HFFc6 (cell line): ENCODE measurements around the gene BRAT1. TPM values are rescaled to one million over a fixed set of nuclear protein-coding genes. Genes with fewer than 3 reads are reported as not detected.
"Not testable (repeated sequence)": the region's sequence is repeated elsewhere in the genome, so short reads cannot be mapped to it uniquely, and the experiment has no call there.

Experiments used
- DNase-seq: peaks from one replicate; pipeline ENCODE4 v3.0.0-alpha.2; 2018
- H3K27ac Mint-ChIP-seq: 2 replicates; pipeline ENCODE4 v1.8.0; 2020; ENCODE audit warnings: mild to moderate bottlenecking, mixed read lengths
- H3K27me3 Mint-ChIP-seq: 2 replicates; pipeline ENCODE4 v1.8.0; 2021; ENCODE audit warnings: mild to moderate bottlenecking, moderate library complexity, mixed read lengths; ENCODE audit not compliant: insufficient read depth
- H3K36me3 Mint-ChIP-seq: 2 replicates; pipeline ENCODE4 v1.8.0; 2021; ENCODE audit warnings: low read depth, mixed read lengths
- H3K4me1 Mint-ChIP-seq: 2 replicates; pipeline ENCODE4 v1.8.0; 2020; ENCODE audit warnings: low read depth, mixed read lengths
- H3K4me3 Mint-ChIP-seq: 2 replicates; pipeline ENCODE4 v1.8.0; 2020; ENCODE audit warnings: mild to moderate bottlenecking, moderate library complexity, mixed read lengths
- H3K9me3 Mint-ChIP-seq: 2 replicates; pipeline ENCODE4 v1.8.0; 2020; ENCODE audit warnings: mild to moderate bottlenecking, mixed read lengths
- CTCF ChIP-seq: fragments of 200-600 bp; sonication (generic); IDR thresholded peaks from 2 replicates; pipeline ENCODE4 v1.5.0; 2021; ENCODE audit warnings: antibody characterized with exemption, mild to moderate bottlenecking
- total RNA-seq, 6 experiments: library from RNA; stranded (reverse); fragmentation: NEBNext Ultra II Directional; extraction: Animal tissue kit (Norgen Biotek cat#: 25700); gene quantifications; 2 replicates in 1 of 6; 3 replicates in 5 of 6; pipeline ENCODE4 v1.2.3, GENCODE V29; 2021

Gene BRAT1
- total RNA-seq, 6 experiments from 2014 or later = 21.3 to 26.0 (median 23.3) TPM

DNA sequence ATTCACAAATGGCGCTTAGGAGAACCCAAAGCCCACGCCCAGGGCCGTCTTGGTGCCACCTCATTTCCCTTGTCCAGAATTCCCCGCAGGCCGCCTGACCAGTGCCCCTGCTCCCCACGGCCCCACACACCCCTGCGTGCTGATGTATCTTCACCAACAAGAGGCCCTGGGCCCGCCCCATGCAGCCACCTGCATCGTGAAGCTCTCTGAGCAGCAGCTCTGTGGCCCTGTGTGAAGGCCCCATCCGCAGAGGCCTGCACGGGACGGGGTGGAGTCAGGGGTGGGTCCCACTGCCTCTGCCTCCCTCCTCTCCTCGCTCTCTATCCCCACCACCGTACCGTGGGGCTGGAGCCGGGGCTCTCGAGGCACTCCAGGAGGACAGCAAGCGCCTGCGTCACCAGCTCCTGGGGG, 14.7 kb downstream of the BRAT1 start:
- Mint-ChIP-seq H3K27ac (no peak overlapping the region), H3K36me3 (peaks cover 4% of the 10 kb centered on the region; the same call in 1 of the 2 replicates), H3K4me1 (no peaks in the 10 kb centered on the region), H3K9me3 (no peaks in the 10 kb centered on the region), H3K4me3 (no peak overlapping the region), H3K27me3 (peaks cover 3% of the 10 kb centered on the region; the same call in 1 of the 2 replicates)
- DNase-seq = no peak
- no peak for TF ChIP-seq CTCF

DNA sequence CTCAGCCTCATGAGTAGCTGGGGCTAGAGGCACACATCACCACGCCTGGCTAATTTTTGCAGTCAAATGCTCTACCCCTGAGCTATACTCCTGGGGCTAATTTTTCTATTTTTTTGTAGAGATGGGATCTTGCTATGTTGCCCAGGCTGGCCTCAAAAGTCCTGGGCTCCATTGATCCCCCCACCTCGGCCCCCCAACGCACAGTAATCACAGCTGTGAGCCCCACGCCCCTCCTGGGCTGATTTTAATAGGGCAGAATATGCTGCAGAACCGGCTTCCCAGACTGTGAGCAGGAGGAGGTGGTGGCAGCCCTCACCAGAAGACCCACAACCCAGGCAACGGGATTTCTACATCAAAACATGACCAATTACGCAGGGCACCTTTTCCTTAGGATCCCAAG, 15.2 kb downstream of the BRAT1 start:
- Mint-ChIP-seq H3K4me3 (no peak overlapping the region), H3K4me1 (no peaks in the 10 kb centered on the region), H3K27me3 (peaks cover 3% of the 10 kb centered on the region; the same call in 1 of the 2 replicates), H3K36me3 (peaks cover 4% of the 10 kb centered on the region; the same call in 1 of the 2 replicates), H3K9me3 (no peaks in the 10 kb centered on the region), H3K27ac (no peak overlapping the region)
- DNase-seq = no peak
- no peak for TF ChIP-seq CTCF

DNA sequence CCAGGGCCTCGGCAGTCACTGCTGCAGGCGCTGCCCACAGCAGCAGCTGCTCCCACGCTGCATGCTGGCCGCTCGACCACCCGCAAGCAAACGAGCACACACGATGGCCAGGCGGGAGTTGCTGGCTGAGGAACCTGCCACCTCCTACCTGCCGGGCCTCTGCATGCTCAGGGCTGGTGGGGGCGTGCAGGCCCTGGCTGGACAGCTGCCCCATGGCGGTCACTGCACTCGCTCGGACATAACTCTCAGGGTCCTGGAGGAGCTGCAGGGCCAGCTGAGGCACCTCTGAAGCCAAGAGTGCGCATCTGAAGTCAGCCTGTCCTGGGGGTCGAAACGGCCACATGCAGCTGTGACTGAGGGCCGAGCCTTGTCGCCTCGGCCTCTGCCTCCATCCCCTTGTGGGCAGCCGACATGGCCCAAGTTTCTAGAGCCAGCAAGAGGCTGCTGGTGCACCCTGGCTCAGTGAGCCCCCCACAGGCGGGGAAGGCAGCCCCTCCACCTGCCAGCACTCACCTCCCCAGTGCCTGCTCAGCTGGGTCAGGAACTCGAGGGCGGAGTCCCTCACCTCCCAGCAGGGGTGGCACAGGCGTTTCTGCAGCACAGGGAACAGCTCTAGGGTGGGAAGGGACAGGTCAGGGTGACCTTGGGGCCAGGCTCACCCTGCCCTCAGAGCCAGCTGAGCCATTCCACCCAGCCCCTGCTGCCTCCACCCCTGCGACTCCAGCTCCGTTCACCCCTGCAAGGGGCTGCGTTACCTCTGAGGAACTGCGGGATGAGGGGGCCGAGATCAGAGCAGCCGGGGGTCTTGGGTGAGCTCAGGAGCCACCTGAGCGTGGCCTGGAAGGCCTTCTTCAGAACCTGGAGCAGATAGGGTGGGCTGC, 16.1 kb downstream of the BRAT1 start:
- no peak overlapping the region for H3K4me3 Mint-ChIP-seq
- DNase-seq = no peak
- TF ChIP-seq CTCF = no peak
- H3K27me3 Mint-ChIP-seq = peaks cover 3% of the 10 kb centered on the region; the same call in 1 of the 2 replicates
- peaks cover 4% of the 10 kb centered on the region; the same call in 1 of the 2 replicates for H3K36me3 Mint-ChIP-seq
- H3K9me3 Mint-ChIP-seq = no peaks in the 10 kb centered on the region
- H3K27ac Mint-ChIP-seq = no peak overlapping the region
- H3K4me1 Mint-ChIP-seq = no peaks in the 10 kb centered on the region

DNA sequence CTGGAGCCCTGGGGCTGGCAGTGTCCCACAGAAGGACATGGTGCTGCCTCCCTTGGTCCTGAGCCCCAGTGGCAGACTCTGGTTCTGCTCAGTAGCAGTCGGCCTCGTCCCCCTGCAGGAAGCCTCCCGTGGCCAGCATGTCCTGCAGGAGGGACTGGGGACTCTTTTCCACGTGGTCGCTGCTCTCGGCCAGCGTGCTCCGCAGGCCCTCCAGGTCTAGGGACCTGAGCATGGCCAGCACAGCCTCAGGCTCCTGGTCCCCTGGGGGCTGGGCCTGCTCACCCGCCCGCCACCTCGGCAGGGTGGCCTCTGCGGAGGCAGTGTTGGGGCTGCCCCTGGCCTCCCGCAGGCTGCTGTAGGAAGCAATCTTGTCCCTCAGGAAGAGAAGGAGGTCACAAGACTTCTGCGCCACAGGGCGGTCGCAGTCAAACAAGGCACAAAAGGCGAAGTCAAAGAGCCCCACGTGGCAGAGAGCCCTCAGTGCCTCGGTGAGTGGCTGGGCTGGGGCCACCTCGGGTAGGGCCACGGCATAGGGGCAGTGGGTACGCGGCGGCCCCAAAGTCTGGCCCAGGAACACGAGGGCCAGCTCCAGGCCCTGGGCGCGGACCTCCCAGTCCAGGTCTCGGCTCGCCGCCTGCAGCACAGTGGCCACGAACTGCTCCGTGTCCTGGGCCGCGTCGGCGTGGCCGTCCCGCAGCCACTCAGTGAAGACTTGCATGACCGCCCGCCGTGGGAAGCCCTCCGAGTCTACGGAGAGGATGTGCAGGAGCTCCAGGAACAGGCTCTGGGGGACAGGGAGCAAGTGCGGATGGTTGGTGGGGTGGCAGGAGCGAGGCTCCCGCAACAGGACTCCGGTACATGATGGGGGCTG, 17.1 kb downstream of the BRAT1 start:
- peaks cover 4% of the 10 kb centered on the region; the same call in 1 of the 2 replicates for H3K36me3 Mint-ChIP-seq
- peaks cover 3% of the 10 kb centered on the region; the same call in 1 of the 2 replicates for H3K27me3 Mint-ChIP-seq
- no peaks in the 10 kb centered on the region for H3K4me1 Mint-ChIP-seq
- H3K9me3 Mint-ChIP-seq = no peaks in the 10 kb centered on the region
- no peak overlapping the region for H3K4me3 Mint-ChIP-seq
- DNase-seq = no peak
- no peak overlapping the region for H3K27ac Mint-ChIP-seq
- no peak; the same call in 1 of the 2 replicates for TF ChIP-seq CTCF

GRCh38 chr7:2535872-2536627, 19.3 kb downstream of the BRAT1 start:
- not testable (repeated sequence) for H3K4me3 Mint-ChIP-seq, H3K4me1 Mint-ChIP-seq, H3K27me3 Mint-ChIP-seq, H3K9me3 Mint-ChIP-seq, H3K27ac Mint-ChIP-seq, DNase-seq, H3K36me3 Mint-ChIP-seq

DNA sequence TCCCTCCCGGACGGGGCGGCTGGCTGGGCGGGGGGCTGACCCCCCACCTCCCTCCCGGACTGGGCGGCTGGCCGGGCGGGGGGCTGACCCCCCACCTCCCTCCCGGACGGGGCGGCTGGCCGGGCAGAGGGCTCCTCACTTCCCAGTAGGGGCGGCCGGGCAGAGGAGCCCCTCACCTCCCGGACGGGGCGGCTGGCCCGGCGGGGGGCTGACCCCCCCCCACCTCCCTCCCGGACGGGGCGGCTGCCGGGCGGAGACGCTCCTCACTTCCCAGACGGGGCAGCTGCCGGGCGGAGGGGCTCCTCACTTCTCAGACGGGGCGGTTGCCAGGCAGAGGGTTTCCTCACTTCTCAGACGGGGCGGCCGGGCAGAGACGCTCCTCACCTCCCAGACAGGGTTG, 21.1 kb downstream of the BRAT1 start:
- not testable (repeated sequence) for H3K36me3 Mint-ChIP-seq, H3K27me3 Mint-ChIP-seq, H3K9me3 Mint-ChIP-seq, H3K4me3 Mint-ChIP-seq, DNase-seq, H3K27ac Mint-ChIP-seq
- H3K4me1 Mint-ChIP-seq = peaks cover 16% of the 10 kb centered on the region

DNA sequence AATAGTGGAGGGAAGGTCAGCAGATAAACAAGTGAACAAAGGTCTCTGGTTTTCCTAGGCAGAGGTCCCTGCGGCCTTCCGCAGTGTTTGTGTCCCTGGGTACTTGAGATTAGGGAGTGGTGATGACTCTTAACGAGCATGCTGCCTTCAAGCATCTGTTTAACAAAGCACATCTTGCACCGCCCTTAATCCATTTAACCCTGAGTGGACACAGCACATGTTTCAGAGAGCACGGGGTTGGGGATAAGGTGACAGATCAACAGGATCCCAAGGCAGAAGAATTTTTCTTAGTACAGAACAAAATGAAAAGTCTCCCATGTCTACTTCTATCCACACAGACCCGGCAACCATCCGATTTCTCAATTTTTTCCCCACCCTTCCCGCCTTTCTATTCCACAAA, 21.8 kb downstream of the BRAT1 start:
- not testable (repeated sequence) for DNase-seq, H3K27ac Mint-ChIP-seq, H3K36me3 Mint-ChIP-seq, H3K9me3 Mint-ChIP-seq, H3K27me3 Mint-ChIP-seq, H3K4me3 Mint-ChIP-seq
- H3K4me1 Mint-ChIP-seq = peaks cover 16% of the 10 kb centered on the region

DNA sequence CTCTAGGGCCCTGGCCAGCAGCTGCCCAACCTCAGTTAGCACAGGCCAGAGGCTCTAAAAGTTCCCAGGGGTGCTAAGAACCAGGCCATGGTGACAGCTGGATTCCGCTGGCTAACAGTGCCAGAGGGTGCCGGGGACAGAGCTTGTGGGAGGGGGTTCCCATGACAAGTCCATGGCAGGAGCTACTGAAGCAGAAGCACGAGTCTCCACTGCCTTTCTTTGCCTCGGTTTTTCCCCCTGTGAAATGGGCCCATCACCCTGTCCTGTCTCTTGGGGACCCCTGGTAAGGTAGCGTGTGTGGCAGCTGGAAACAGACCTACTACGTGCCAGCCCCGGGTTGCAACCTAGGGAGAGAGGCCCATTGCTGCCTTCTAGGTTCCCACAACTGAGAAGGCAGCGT, 22.5 kb downstream of the BRAT1 start:
- not testable (repeated sequence) for H3K27me3 Mint-ChIP-seq, DNase-seq, H3K36me3 Mint-ChIP-seq, H3K9me3 Mint-ChIP-seq, H3K27ac Mint-ChIP-seq, H3K4me3 Mint-ChIP-seq
- peaks cover 23% of the 10 kb centered on the region for H3K4me1 Mint-ChIP-seq
